Upper lobe of right lung (tissue), 1 donor: ENCODE measurements around the gene DMD. TPM values are rescaled to one million over a fixed set of nuclear protein-coding genes. Genes with fewer than 3 reads are reported as not detected.

Source experiments
- ATAC-seq: fragments of 200-7000 bp; cut with Tn5 transposase; one replicate; pipeline ENCODE4 v1.9.1; 2020; ENCODE audit warnings: mild to moderate bottlenecking, moderate library complexity
- DNase-seq: peaks from one replicate; pipeline ENCODE4 v3.0.0-alpha.2; 2020
- H3K27ac ChIP-seq: fragments of 200-600 bp; one replicate; pipeline ENCODE4 v1.8.0; 2022
- H3K27me3 ChIP-seq: fragments of 200-600 bp; one replicate; pipeline ENCODE4 v1.8.0; 2022; ENCODE audit warnings: mild to moderate bottlenecking
- H3K36me3 ChIP-seq: fragments of 200-600 bp; one replicate; pipeline ENCODE4 v1.8.0; 2022
- H3K4me1 ChIP-seq: fragments of 200-600 bp; one replicate; pipeline ENCODE4 v1.8.0; 2022
- H3K4me3 ChIP-seq: fragments of 200-600 bp; one replicate; pipeline ENCODE4 v1.8.0; 2022; ENCODE audit warnings: mild to moderate bottlenecking
- H3K9me3 ChIP-seq: fragments of 200-600 bp; one replicate; pipeline ENCODE4 v1.8.0; 2022
- intact Hi-C: fragments of 100-400 bp; cut with DNase I; formaldehyde crosslinking; loops from one replicate; pipeline ENCODE4 v1.11.0; 2022
- total RNA-seq: library from RNA; stranded (reverse); fragmentation: NEBNext Ultra II Directional; extraction: Animal tissue kit (Norgen Biotek cat#: 25700); gene quantifications from one replicate; pipeline ENCODE4 v1.2.1, GENCODE V29; 2021
- TF ChIP-seq, protein P1 (sequence below): fragments of 200-600 bp; IDR thresholded peaks from one replicate; pipeline ENCODE4 v1.8.0; 2022; ENCODE audit warnings: antibody characterized with exemption
- donor health status: DM: no; HTN: yes; CAD: no; lungs with severe emphysema.

DMD gene
- total RNA-seq, 1 donor from 2014 or later = 24.7 TPM

DNA sequence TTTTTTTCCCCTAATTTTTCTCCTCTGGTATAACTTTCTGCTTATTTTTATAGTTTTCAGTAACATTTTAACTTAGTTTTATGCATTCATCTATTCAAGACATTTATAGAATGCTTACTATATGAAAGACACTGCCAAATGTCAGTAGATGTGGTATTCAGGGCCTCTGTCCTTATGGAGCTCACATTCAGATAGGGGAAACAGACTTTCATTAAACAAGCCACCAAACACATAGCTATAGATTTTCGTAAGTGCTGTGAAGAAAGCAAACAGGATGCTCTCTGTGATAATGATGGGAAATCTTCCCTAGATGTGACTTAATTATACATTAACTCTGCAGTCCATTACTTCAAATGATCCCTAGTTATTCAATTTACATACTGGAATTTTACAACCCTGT lies 1777.5 kb downstream of the DMD start:
- Histone ChIP-seq H3K27ac (no peak overlapping the region), H3K36me3 (no peaks in the 10 kb centered on the region), H3K4me3 (no peak overlapping the region), H3K27me3 (no peaks in the 10 kb centered on the region), H3K4me1 (no peaks in the 10 kb centered on the region), H3K9me3 (no peaks in the 10 kb centered on the region)
- intact Hi-C loops = no loop called here
- TF ChIP-seq, protein P1, sequence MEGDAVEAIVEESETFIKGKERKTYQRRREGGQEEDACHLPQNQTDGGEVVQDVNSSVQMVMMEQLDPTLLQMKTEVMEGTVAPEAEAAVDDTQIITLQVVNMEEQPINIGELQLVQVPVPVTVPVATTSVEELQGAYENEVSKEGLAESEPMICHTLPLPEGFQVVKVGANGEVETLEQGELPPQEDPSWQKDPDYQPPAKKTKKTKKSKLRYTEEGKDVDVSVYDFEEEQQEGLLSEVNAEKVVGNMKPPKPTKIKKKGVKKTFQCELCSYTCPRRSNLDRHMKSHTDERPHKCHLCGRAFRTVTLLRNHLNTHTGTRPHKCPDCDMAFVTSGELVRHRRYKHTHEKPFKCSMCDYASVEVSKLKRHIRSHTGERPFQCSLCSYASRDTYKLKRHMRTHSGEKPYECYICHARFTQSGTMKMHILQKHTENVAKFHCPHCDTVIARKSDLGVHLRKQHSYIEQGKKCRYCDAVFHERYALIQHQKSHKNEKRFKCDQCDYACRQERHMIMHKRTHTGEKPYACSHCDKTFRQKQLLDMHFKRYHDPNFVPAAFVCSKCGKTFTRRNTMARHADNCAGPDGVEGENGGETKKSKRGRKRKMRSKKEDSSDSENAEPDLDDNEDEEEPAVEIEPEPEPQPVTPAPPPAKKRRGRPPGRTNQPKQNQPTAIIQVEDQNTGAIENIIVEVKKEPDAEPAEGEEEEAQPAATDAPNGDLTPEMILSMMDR = no peak
- ATAC-seq = no peak
- DNase-seq = no peak

DNA sequence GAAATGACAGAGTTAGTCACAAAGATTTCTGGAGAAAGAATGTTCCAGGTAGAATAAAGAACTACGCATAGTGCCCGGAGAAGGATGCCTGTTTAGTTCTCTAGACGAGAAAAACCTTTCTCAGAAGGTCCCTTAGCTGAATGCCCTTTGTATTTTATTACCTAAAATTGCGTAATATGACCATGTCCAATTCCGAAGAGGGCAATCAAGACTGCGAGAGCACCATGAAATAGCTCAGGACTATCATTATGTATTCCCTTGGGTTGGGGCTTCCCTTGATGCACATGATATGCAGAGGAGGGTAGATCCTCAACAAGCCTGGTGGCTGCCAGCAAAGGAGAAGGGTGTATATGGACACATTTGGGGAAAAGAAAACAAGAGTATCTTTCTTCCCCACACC lies 1781.4 kb downstream of the DMD start:
- no peaks in the 10 kb centered on the region for H3K4me1 ChIP-seq
- DNase-seq = no peak
- intact Hi-C loops = no loop called here

DNA sequence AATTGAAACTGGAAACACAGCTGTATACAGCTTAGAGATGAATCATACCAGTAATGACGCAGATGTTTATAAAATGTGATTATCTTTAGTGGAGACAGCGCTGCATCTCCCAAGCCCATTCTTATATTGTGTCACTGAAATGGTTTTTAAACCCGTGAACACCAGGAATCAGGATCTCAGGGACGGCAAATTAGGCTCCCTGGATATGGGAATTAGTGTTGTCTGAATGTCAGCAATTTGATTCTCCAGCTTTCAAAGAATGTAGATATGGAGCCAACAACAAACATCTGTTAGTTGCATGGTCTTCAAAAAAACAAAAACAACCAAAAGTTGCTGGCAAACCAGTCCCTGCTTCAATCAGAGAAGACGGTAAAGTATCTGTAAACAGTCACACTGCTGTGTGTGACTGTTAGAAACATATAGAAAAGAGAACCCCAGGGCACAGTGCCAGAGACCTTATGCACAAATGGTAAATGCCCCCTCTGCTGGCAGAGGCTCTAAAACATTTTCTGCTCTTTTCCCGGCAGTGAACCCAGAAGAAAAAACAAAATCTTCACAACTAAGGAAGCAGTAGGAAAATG lies 1787.7 kb downstream of the DMD start:
- no peaks in the 10 kb centered on the region for H3K4me1 ChIP-seq
- intact Hi-C loops = no loop called here
- TF ChIP-seq, protein P1 = peak; percentile 16
- no peaks in the 10 kb centered on the region for H3K36me3 ChIP-seq
- no peaks in the 10 kb centered on the region for H3K9me3 ChIP-seq
- ATAC-seq (no peak), DNase-seq (no peak)
- H3K4me3 ChIP-seq = no peak overlapping the region
- no peak overlapping the region for H3K27ac ChIP-seq
- H3K27me3 ChIP-seq = no peaks in the 10 kb centered on the region

More for the DNA sequence above, 1781.4 kb downstream of the DMD start:
- H3K9me3 ChIP-seq = no peaks in the 10 kb centered on the region
- H3K36me3 ChIP-seq = no peaks in the 10 kb centered on the region
- TF ChIP-seq, protein P1 = no peak
- no peak overlapping the region for H3K27ac ChIP-seq
- no peak for ATAC-seq
- H3K27me3 ChIP-seq = no peaks in the 10 kb centered on the region
- no peak overlapping the region for H3K4me3 ChIP-seq

DNA sequence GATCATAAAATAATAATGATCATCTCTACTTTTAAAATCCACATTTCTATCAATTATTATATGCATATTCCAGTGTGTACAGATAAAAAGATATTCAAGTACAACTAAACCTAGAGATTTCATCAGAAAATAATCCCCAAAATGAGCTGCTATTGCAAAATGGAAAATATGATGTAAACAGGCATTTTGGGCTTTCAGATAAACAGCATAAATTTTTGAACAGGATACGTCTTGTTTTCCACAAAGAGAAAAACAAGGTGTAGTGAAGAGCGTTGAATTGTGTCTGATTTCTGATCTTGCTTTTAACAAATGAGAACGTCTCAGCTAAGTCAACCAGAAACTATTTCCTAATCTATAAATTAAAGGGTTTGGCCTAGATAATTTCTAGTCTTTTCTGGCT lies 1789.9 kb downstream of the DMD start:
- TF ChIP-seq, protein P1 = no peak
- intact Hi-C loops = no loop called here

DNA sequence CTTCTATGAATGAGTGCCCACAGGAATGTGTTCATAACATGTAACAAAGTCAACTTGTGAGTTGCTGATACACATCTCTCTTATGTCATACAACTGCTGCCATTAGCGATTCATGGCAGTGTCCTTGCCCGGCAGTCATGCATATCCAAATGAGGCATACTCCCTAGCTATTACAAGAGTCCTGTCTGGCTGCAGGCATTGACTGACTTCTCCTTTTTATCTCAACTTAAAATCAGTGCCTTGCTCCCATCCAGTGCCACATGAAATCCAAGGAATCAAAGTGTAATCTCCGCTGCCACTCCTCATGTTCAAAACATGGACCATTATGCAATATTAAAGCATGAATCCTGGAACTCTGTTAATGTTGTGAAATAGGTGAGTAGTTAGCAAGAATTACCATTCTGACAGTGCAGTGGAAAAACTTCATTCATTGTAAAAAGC lies 1790.6 kb downstream of the DMD start:
- intact Hi-C loops = no loop called here
- H3K27ac ChIP-seq = no peak overlapping the region
- no peak for ATAC-seq
- no peak for DNase-seq
- H3K4me3 ChIP-seq = no peak overlapping the region
- no peaks in the 10 kb centered on the region for H3K27me3 ChIP-seq
- no peaks in the 10 kb centered on the region for H3K9me3 ChIP-seq
- H3K4me1 ChIP-seq = no peaks in the 10 kb centered on the region
- TF ChIP-seq, protein P1 = no peak
- no peaks in the 10 kb centered on the region for H3K36me3 ChIP-seq

More for the DNA sequence above, 1789.9 kb downstream of the DMD start:
- ATAC-seq (no peak), DNase-seq (no peak)
- H3K36me3 ChIP-seq = no peaks in the 10 kb centered on the region
- no peaks in the 10 kb centered on the region for H3K27me3 ChIP-seq
- H3K9me3 ChIP-seq = no peaks in the 10 kb centered on the region
- no peak overlapping the region for H3K27ac ChIP-seq
- no peaks in the 10 kb centered on the region for H3K4me1 ChIP-seq
- H3K4me3 ChIP-seq = no peak overlapping the region

DNA sequence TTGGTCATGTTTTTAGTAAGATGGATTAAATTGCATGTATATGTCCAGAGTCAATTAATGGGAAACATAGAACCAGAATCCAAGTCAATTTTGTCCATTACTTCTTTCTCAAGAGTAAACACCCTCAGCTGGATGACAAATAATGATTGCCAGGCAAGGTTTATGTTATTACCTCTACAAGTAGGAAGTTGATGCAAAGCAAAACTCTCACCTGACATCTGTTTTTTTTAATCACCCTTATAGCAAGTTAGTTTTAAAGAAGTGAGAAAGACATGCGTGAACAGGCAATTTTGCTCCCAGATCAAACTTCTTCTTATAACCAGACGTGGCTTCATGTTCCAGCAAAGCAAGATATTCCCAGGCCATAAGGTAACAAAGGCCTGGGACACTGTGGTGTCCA lies 1791.0 kb downstream of the DMD start:
- H3K36me3 ChIP-seq = no peaks in the 10 kb centered on the region
- no peaks in the 10 kb centered on the region for H3K4me1 ChIP-seq
- no peak overlapping the region for H3K27ac ChIP-seq
- no peak overlapping the region for H3K4me3 ChIP-seq
- DNase-seq = no peak
- intact Hi-C loops = no loop called here
- no peaks in the 10 kb centered on the region for H3K27me3 ChIP-seq
- no peak for ATAC-seq
- no peaks in the 10 kb centered on the region for H3K9me3 ChIP-seq
- TF ChIP-seq, protein P1 = no peak
